Activated T-helper 2 cell treated with anti-CD3 and anti-CD28 coated beads, Interferon-gamma antibody, Interleukin-2, Interleukin-4, amounts not matched to agents 10 μg/mL and 5 μg/mL and 100 μg/mL, durations not matched to agents 14 hours and 24 hours and 36 hours (primary cell): ENCODE data around the gene ACIN1. TPM values are rescaled to one million over a fixed set of nuclear protein-coding genes. Genes with fewer than 3 reads are reported as not detected.

ENCODE experiments used
- DNase-seq: peaks from one replicate; pipeline ENCODE4 v3.0.0; 2021; ENCODE audit warnings: low spot score
- H3K27ac Mint-ChIP-seq: one replicate; pipeline ENCODE4 v1.8.0; 2021; ENCODE audit warnings: mixed read lengths
- H3K27me3 Mint-ChIP-seq: one replicate; pipeline ENCODE4 v1.8.0; 2021; ENCODE audit warnings: low read depth, mixed read lengths
- H3K36me3 Mint-ChIP-seq: one replicate; pipeline ENCODE4 v1.8.0; 2021; ENCODE audit warnings: low read depth, mixed read lengths
- H3K4me1 Mint-ChIP-seq: one replicate; pipeline ENCODE4 v1.8.0; 2021; ENCODE audit warnings: low read depth, mixed read lengths
- H3K4me3 Mint-ChIP-seq: one replicate; pipeline ENCODE4 v1.8.0; 2021; ENCODE audit warnings: low read depth, mild to moderate bottlenecking, moderate library complexity, mixed read lengths
- H3K9me3 Mint-ChIP-seq: one replicate; pipeline ENCODE4 v1.8.0; 2021; ENCODE audit warnings: mixed read lengths
- intact Hi-C: fragments of 100-400 bp; cut with micrococcal nuclease; formaldehyde crosslinking; loops from one replicate; pipeline ENCODE4 v1.15.1; 2023
- total RNA-seq: library from RNA; stranded (reverse); gene quantifications from 2 replicates; pipeline ENCODE4 v1.2.3, GENCODE V29; 2022

The ACIN1 gene
- total RNA-seq, 1 donor from 2014 or later, result 213 TPM

DNA sequence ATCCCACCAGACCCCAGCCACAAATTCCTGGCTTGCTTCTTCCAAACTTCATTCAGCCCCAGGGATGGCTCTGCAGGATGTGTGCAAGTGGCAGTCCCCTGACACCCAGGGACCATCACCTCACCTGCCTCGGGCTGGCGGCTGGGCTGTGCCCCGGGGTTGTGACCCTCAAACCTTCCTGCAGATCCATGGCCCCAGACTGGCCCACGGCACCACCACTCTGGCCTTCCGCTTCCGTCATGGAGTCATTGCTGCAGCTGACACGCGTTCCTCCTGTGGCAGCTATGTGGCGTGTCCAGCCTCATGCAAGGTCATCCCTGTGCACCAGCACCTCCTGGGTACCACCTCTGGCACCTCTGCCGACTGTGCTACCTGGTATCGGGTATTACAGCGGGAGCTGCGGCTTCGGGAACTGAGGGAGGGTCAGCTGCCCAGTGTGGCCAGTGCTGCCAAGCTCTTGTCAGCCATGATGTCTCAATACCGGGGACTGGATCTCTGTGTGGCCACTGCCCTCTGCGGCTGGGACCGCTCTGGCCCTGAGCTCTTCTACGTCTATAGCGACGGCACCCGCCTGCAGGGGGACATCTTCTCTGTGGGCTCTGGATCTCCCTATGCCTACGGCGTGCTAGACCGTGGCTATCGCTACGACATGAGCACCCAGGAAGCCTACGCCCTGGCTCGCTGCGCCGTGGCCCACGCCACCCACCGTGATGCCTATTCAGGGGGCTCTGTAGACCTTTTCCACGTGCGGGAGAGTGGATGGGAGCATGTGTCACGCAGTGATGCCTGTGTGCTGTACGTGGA is 52.6 kb downstream of the ACIN1 start, which contains the start of gene PSMB11:
PSMB11 (plus strand) TSS at position 51 of the 804 bp plus-strand sequence; CDS start at position 65, 14 bp downstream.
- no peaks in the 10 kb centered on the region for H3K4me1 Mint-ChIP-seq
- H3K27ac Mint-ChIP-seq, result no peak within 1 kb of the TSS
- no peak for DNase-seq
- peaks cover 2% of the 10 kb centered on the region for H3K27me3 Mint-ChIP-seq
- H3K9me3 Mint-ChIP-seq, result no peaks in the 10 kb centered on the region
- intact Hi-C loops, result no loop called here
- H3K4me3 Mint-ChIP-seq, result no peak within 1 kb of the TSS
- no peaks in the 10 kb centered on the region for H3K36me3 Mint-ChIP-seq

- intact Hi-C loops, result no loop called here
- H3K27ac Mint-ChIP-seq, result no peak overlapping the region
- no peaks in the 10 kb centered on the region for H3K36me3 Mint-ChIP-seq
- peaks cover 2% of the 10 kb centered on the region for H3K27me3 Mint-ChIP-seq
- no peak overlapping the region for H3K4me3 Mint-ChIP-seq
- H3K9me3 Mint-ChIP-seq, result no peaks in the 10 kb centered on the region
- no peaks in the 10 kb centered on the region for H3K4me1 Mint-ChIP-seq
- no peak for DNase-seq
Observed at GRCh38 chr14:23041729-23042128, 53.2 kb downstream of the ACIN1 start.

DNA sequence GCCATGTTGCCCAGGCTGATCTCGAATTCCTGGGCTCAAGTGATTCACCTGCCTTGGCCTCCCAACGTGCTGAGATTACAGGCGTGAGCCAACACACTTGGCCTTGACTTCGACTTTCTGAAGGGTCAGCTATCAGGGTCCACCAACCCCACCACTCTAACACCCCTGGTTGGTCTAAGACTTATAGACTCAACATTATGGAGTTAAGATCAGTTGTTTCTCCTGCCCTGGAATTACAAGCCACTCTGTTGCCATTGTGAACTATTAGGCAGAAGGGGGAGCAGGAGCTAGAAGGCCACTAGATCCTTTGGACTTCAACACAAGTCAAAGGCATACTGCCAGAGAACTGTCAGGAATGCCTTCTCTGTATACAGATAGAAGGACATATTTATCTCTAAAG is 54.8 kb downstream of the ACIN1 start:
- Mint-ChIP-seq H3K36me3 (no peaks in the 10 kb centered on the region), H3K4me3 (no peak overlapping the region), H3K27ac (no peak overlapping the region), H3K4me1 (peaks cover 7% of the 10 kb centered on the region), H3K27me3 (peaks cover 2% of the 10 kb centered on the region), H3K9me3 (no peaks in the 10 kb centered on the region)
- DNase-seq, result no peak
- intact Hi-C loops, result no loop called here

DNA sequence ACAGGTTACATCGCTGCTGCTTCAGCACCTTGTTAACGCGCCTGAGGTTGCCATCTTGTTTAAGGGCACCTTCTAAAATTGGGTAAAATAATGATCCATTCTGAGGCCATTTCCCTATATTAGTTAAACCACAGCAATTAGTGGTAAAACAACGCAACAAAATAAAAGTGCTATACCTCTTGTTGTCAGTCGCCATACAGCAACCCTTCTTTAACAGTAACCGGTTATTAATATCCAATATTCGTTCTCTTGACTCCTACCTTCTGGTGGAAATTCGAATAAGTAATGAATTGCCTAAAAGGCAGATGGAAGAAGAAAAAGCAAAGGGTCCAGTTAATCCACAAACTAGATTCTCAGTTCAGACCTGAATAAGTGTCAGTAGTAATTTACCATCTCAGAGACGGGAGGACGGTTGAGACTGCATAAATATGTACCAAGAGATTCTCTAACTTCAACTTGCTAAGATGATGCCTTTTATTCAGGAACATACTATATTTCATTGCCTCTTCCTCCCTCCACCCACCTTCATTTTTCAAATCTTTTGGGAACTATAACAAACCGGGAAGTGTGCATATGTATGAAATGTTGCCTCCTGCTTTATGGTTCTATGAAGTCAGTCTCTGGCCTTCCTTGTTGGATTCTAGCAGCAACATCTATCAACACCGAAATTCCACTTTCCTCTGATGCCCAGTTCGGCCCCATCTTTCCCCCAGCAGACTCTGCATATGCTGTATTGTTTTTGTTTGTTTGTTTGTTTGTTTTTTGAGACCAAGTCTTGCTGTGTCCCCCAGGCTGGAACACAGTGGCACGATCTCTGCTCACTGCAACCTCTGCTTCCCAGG is 59.4 kb downstream of the ACIN1 start:
- intact Hi-C loops, result loop anchor here (1.0 to 2.0 kb wide), 3 partner anchors 21 to 59 kb away; partner anchors contain the start of genes ACIN1, C14orf119 and CDH24
- peaks cover 2% of the 10 kb centered on the region for H3K27me3 Mint-ChIP-seq
- no peak for DNase-seq
- H3K9me3 Mint-ChIP-seq, result no peaks in the 10 kb centered on the region
- peaks cover 22% of the 10 kb centered on the region for H3K4me1 Mint-ChIP-seq
- peaks cover 35% of the 10 kb centered on the region for H3K36me3 Mint-ChIP-seq
- peak overlapping the region; percentile 92 for H3K4me3 Mint-ChIP-seq
- peak overlapping the region; percentile 88 for H3K27ac Mint-ChIP-seq

DNA sequence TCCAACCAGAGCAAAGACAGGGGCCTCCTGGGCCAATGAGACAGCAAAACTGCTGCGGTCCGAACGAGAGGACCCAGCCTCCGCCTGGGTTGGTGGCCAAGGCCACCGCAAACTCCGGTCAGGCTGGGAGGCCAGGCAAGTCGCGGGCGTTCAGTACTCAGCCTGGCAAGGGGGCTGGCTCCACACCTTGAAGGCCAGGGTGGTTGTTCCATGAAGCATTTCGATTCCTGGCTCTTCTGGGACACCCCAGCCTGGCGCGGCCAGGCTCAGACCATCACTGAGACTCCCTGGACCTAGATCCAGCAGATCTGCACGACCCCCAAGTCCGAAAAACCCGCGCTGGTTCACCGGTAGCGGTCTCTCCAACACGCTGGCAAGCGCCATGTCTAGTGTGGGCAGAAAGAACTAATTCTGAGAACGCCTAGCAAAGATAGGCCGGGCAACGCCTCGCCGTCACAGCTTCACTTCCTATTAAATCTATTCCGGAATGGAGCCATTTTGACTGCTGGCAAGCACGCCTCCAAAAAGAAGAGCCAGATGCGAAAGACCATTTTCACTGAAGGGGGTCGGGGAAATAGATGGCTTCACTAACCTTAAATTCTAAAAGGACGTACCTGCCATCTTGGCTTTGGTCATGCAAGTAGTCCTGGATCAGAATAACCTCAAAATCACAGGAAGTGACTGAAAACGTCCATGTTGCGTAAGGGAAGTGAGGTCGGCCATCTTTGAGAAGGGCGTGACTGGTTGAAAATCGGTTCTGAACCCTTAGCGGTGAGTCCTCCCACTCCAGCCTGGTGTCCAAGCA is 60.2 kb downstream of the ACIN1 start, which contains the start of gene PSMB5:
PSMB5 (minus strand) TSS at position 403 of the 805 bp plus-strand sequence; CDS start at position 384, 19 bp downstream.
- H3K27me3 Mint-ChIP-seq, result peaks cover 2% of the 10 kb centered on the region
- intact Hi-C loops, result loop anchor here (1.0 to 2.0 kb wide), 3 partner anchors 22 to 60 kb away; partner anchors contain the start of genes ACIN1, C14orf119 and CDH24
- no peaks in the 10 kb centered on the region for H3K9me3 Mint-ChIP-seq
- H3K4me1 Mint-ChIP-seq, result peaks cover 22% of the 10 kb centered on the region
- H3K27ac Mint-ChIP-seq, result peak within 1 kb of the TSS; percentile 88
- peak; percentile 86 for DNase-seq
- peak within 1 kb of the TSS; percentile 92 for H3K4me3 Mint-ChIP-seq
- peaks cover 37% of the 10 kb centered on the region for H3K36me3 Mint-ChIP-seq

DNA sequence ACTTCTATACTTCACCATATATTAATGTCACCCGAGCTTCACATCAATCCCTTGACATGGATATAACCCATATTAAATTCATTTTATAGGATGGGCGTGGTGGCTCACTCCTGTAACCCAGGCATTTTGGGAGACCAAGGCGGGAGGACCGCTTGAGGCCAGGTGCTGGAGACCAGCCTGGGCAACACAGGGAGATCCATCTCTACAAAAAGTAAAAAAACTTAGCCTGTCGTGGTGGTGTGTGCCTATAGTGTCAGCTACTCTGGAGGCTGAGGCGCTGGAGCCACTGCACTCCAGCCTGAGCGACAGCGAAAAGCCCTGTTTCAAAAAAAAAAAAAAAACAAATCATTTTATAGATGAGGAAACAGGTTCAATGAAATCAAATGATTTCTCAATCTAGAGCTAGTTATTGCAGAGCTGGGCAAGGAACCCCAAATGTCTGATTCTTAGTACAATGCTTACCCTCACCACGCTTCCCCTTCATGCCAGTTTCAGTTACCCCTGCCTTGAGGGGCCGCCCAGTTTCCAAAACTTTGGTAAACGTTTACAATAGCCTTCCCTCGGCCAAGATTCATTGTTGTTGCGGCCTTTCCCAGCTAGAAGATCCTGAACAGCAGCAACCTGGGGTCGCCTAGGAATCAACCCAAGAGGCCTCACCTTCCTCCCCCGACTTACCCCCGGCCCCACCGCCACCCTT is 61.0 kb downstream of the ACIN1 start:
- DNase-seq, result no peak
- Mint-ChIP-seq H3K4me3 (peak overlapping the region; percentile 92), H3K27me3 (peaks cover 1% of the 10 kb centered on the region), H3K9me3 (no peaks in the 10 kb centered on the region), H3K4me1 (peaks cover 27% of the 10 kb centered on the region), H3K27ac (peak overlapping the region; percentile 88), H3K36me3 (peaks cover 43% of the 10 kb centered on the region)
- intact Hi-C loops, result loop anchor here (2.0 kb wide), 2 partner anchors 23 to 61 kb away; partner anchors contain the start of genes ACIN1, C14orf119 and CDH24

DNA sequence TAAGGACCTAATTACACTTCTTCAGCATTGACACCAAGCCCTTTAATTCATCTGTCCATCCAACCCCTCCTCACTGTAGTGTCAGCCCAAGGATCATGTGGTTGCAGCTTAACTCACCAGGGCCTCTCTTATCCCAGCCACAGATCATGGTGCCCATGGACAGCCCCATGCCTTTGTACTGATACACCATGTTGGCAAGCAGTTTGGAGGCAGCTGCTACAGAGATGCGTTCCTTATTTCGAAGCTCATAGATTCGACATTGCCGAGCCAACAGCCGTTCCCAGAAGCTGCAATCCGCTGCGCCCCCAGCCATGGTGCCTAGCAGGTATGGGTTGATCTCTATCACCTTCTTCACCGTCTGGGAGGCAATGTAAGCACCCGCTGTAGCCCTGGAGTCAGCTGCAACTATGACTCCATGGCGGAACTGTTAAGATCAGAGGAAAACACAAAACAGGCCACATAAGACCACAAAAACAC is 61.6 kb downstream of the ACIN1 start:
- DNase-seq, result no peak
- H3K27ac Mint-ChIP-seq, result peak overlapping the region; percentile 88
- peak overlapping the region; percentile 92 for H3K4me3 Mint-ChIP-seq
- peaks cover 48% of the 10 kb centered on the region for H3K36me3 Mint-ChIP-seq
- H3K4me1 Mint-ChIP-seq, result peaks cover 32% of the 10 kb centered on the region
- H3K9me3 Mint-ChIP-seq, result no peaks in the 10 kb centered on the region
- no peaks in the 10 kb centered on the region for H3K27me3 Mint-ChIP-seq
- intact Hi-C loops, result no loop called here

DNA sequence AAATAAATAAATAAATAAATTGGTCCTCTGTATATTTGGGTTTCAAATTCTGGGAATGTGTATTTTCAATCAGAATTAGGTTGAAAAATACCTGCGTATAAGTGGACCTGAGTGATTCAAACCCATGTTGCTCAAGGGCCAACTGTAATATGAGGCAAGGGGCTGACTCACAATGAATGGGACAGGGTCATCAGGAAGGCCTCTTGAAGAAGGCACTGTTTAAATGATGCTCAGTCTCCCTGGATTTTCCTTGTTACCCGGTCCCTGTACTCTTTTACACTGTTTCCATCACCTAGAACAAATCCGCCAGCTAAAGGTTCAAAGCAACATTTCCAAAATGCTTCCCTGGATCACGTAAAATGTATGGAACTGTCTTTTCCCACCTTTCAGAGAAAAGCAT is 64.0 kb downstream of the ACIN1 start:
- intact Hi-C loops, result no loop called here
- peaks cover 37% of the 10 kb centered on the region for H3K4me1 Mint-ChIP-seq
- H3K36me3 Mint-ChIP-seq, result peaks cover 61% of the 10 kb centered on the region
- H3K27me3 Mint-ChIP-seq, result no peaks in the 10 kb centered on the region
- no peak for DNase-seq
- H3K27ac Mint-ChIP-seq, result no peak overlapping the region
- H3K4me3 Mint-ChIP-seq, result no peak overlapping the region
- H3K9me3 Mint-ChIP-seq, result no peaks in the 10 kb centered on the region

- DNase-seq, result no peak
- peaks cover 46% of the 10 kb centered on the region for H3K4me1 Mint-ChIP-seq
Observed at GRCh38 chr14:23028799-23029198, 66.1 kb downstream of the ACIN1 start.

GRCh38 chr14:23025151-23025814 is 69.7 kb downstream of the ACIN1 start:
- no peaks in the 10 kb centered on the region for H3K9me3 Mint-ChIP-seq
- peak overlapping the region; percentile 70 for H3K27ac Mint-ChIP-seq
- H3K27me3 Mint-ChIP-seq, result no peaks in the 10 kb centered on the region
- no peak for DNase-seq
- peaks cover 60% of the 10 kb centered on the region for H3K36me3 Mint-ChIP-seq
- intact Hi-C loops, result no loop called here
- peaks cover 47% of the 10 kb centered on the region for H3K4me1 Mint-ChIP-seq
- H3K4me3 Mint-ChIP-seq, result peak overlapping the region; percentile 6

More at GRCh38 chr14:23028799-23029198, 66.1 kb downstream of the ACIN1 start:
- H3K36me3 Mint-ChIP-seq, result peaks cover 74% of the 10 kb centered on the region
- intact Hi-C loops, result loop anchor here (1.0 kb wide), 1 partner anchor 21 kb away; no protein-coding TSS in a partner anchor
- H3K9me3 Mint-ChIP-seq, result no peaks in the 10 kb centered on the region
- H3K27me3 Mint-ChIP-seq, result no peaks in the 10 kb centered on the region
- H3K27ac Mint-ChIP-seq, result peak overlapping the region; percentile 53
- H3K4me3 Mint-ChIP-seq, result peak overlapping the region; percentile 1

DNA sequence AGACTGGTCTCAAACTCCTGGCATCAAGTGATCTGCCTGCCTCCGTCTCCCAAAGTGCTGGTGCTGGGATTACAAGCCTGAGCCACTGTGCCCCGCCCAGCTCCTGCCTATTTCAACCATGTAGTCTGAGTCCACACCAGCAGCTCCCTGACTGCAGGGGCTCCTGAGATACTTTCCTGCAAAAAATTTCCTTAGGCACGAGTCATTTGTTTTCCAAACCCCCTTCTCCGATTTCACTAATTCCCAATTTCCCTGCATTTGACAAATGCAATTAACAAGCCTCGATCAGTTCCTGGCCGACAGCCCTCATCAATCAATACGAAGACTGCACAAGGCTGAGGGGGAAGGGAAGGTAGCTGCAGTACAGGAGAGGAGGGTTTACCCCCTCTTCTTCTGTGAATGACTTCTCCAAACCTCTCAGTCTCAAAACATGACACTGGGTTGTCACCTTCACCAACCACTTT is 70.3 kb downstream of the ACIN1 start:
- Mint-ChIP-seq H3K27ac (peak overlapping the region; percentile 70), H3K4me3 (peak overlapping the region; percentile 30), H3K9me3 (no peaks in the 10 kb centered on the region), H3K27me3 (no peaks in the 10 kb centered on the region), H3K36me3 (peaks cover 60% of the 10 kb centered on the region), H3K4me1 (peaks cover 47% of the 10 kb centered on the region)
- intact Hi-C loops, result no loop called here
- DNase-seq, result no peak
